GM06990 (cell line): ENCODE measurements around the gene DNAJC13.

Source experiments
- DNase-seq: peaks from one replicate; pipeline ENCODE4 v3.0.0-alpha.2; 2011; ENCODE audit not compliant: insufficient read length; ENCODE audit errors: extremely low read depth
- H3K27me3 ChIP-seq: replicated peaks from 2 replicates; pipeline ENCODE4 v1.6.0; 2011; ENCODE audit warnings: low read length; ENCODE audit not compliant: control insufficient read depth, insufficient read depth
- H3K36me3 ChIP-seq: 2 replicates; pipeline ENCODE4 v1.5.1; 2011; ENCODE audit warnings: low read length; ENCODE audit not compliant: control insufficient read depth, insufficient read depth
- H3K4me3 ChIP-seq: replicated peaks from 2 replicates; pipeline ENCODE4 v1.5.1; 2011; ENCODE audit warnings: low read depth, mild to moderate bottlenecking, control low read depth, low read length
- CTCF ChIP-seq: IDR thresholded peaks from 2 replicates; pipeline ENCODE4 v1.5.1; 2011; ENCODE audit warnings: low read length, control low read depth, mild to moderate bottlenecking, inconsistent platforms; ENCODE audit not compliant: insufficient read depth, poor library complexity, severe bottlenecking

The DNAJC13 gene

GRCh38 chr3:132433121-132433520, 15.8 kb downstream of the DNAJC13 start:
- Histone ChIP-seq H3K27me3 (no peaks in the 10 kb centered on the region), H3K4me3 (no peak overlapping the region), H3K36me3 (no peaks in the 10 kb centered on the region)
- no peak for DNase-seq
- no peak for TF ChIP-seq CTCF

- no peaks in the 10 kb centered on the region for H3K36me3 ChIP-seq
- no peak for TF ChIP-seq CTCF
- no peaks in the 10 kb centered on the region for H3K27me3 ChIP-seq
- DNase-seq = no peak
- no peak overlapping the region for H3K4me3 ChIP-seq
Measured at GRCh38 chr3:132435224-132435910, 18.1 kb downstream of the DNAJC13 start.

- DNase-seq = no peak
- Histone ChIP-seq H3K4me3 (no peak overlapping the region), H3K27me3 (no peaks in the 10 kb centered on the region), H3K36me3 (no peaks in the 10 kb centered on the region)
- no peak for TF ChIP-seq CTCF
Measured at GRCh38 chr3:132435911-132436425, 18.7 kb downstream of the DNAJC13 start.

GRCh38 chr3:132443421-132443820, 26.1 kb downstream of the DNAJC13 start:
- no peak overlapping the region for H3K4me3 ChIP-seq
- no peaks in the 10 kb centered on the region for H3K36me3 ChIP-seq
- TF ChIP-seq CTCF = no peak
- H3K27me3 ChIP-seq = no peaks in the 10 kb centered on the region
- DNase-seq = no peak

GRCh38 chr3:132444383-132444782, 27.1 kb downstream of the DNAJC13 start:
- DNase-seq = no peak
- H3K27me3 ChIP-seq = no peaks in the 10 kb centered on the region
- H3K4me3 ChIP-seq = no peak overlapping the region
- no peak for TF ChIP-seq CTCF
- H3K36me3 ChIP-seq = no peaks in the 10 kb centered on the region
